Skin of body (tissue), 2 donors: Measurements from ENCODE around the gene PRRG3. TPM values are rescaled to one million over a fixed set of nuclear protein-coding genes. Genes with fewer than 3 reads are reported as not detected.
A peak's percentile ranks its signal among the peaks of the same experiment; 100 is the strongest.

Experiments
- DNase-seq: peaks from one replicate; lab custom pipeline; 2025; lab: John Stamatoyannopoulos, UW
- total RNA-seq: library from RNA; depleted of rRNA; stranded (reverse); fragments of >200 nt; gene quantifications from one replicate; pipeline ENCODE4 v1.2.3, GENCODE V29; 2014

Gene PRRG3
- total RNA-seq, 1 donor from 2014 or later, result 13.8 TPM

- no peak for DNase-seq
Measured at GRCh38 chrX:151742311-151742710, 47.1 kb downstream of the PRRG3 start.

GRCh38 chrX:151743651-151744470 lies 48.6 kb downstream of the PRRG3 start:
- DNase-seq, result no peak

DNA sequence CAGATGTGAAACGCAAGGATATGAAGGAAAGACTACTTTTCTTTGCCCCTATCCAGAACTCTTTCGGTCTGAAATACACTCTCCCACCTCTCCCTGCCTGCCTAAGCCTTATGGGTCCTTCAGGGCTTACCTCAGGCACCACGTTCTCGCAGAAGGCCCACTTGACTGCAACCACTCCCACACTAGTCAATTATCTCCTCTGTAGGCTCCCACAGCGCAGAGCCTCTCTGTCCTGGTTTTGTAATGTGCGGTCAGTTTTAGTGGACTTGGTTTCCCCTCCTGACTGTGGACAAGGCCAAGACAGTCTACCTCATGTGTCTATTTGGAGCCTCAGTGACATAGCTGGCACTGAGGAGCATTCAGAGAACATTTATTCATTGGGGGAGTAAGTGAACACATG lies 50.4 kb downstream of the PRRG3 start:
- no peak for DNase-seq

DNA sequence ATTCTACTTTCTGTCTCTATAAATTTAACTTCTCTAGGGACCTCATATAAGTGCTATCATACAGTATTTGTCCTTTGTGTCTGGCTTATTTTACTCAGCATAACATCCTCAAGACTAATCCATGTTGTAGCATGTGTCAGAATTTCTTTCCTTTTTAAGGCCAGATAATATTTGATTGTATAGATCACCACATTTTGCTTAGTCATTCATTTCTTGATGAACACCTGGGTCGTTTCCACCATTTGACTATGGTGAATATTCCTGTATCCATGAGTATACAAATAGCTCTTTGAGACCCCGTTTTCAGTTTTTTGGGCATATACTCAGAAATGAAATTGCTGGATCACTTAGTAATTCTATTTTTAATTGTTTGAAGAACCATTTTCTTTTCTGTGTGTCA lies 51.2 kb downstream of the PRRG3 start:
- no peak for DNase-seq

GRCh38 chrX:151750511-151750910 lies 55.3 kb downstream of the PRRG3 start:
- no peak for DNase-seq

- DNase-seq, result no peak
Measured at GRCh38 chrX:151752847-151753246, 57.6 kb downstream of the PRRG3 start.

- peak; percentile 18 for DNase-seq
Measured at GRCh38 chrX:151753313-151754046, 58.2 kb downstream of the PRRG3 start.

- DNase-seq, result no peak
Measured at GRCh38 chrX:151754047-151754429, 58.8 kb downstream of the PRRG3 start.

DNA sequence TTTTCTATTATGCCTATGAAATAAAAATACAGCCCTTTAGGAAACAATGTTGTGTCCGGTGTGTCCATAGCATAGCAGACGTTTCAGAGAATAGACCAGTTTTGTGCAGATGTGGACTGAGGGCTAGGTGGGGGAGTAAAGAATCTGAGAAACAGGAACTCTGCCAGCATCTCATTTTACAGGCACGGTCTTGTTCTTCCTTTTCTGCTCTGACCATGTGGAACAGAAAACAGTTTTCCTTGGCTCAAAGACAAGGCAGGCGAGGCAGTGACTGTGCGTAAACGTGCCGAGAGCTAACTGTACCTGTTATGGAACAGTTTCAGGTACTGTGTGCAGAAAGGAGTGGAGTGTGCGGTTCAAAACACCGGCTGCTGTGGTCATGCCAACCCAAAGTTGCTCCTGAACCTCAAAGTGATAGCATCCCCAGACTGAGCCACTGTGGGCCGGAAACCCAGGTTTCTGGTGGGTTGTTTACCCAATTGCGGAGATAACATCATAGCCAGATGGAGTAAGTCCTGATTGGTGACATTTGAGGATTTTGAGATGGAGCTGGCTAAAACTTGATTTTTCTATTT lies 59.5 kb downstream of the PRRG3 start:
- no peak for DNase-seq

Other genes with a start within 250 kb of the PRRG3 start
- gene PASD1, start 131.8 kb upstream of the PRRG3 start, total RNA-seq, result not detected
- 0.20 TPM for gene FATE1, start 20.6 kb downstream of the PRRG3 start, total RNA-seq
- not detected for gene CNGA2, start 39.3 kb downstream of the PRRG3 start, total RNA-seq
- not detected for gene MAGEA4, start 217.4 kb downstream of the PRRG3 start, total RNA-seq